SK-N-SH treated with all-trans-retinoic acid at 6 μM for 48 hours (cell line): ENCODE measurements around the gene SLC22A2.

ENCODE experiments used
- CREB5 ChIP-seq: fragments of 250-450 bp; sonication (Bioruptor Pico); IDR thresholded peaks from 2 replicates; pipeline ENCODE4 v1.5.1; 2020; ENCODE audit warnings: low read depth, mild to moderate bottlenecking, moderate library complexity
- ESRRG ChIP-seq: fragments of 250-450 bp; sonication (Bioruptor Pico); IDR thresholded peaks from 2 replicates; pipeline ENCODE4 v1.6.1; 2021; ENCODE audit warnings: mild to moderate bottlenecking
- OSR1 ChIP-seq: fragments of 250-450 bp; sonication (Bioruptor Pico); IDR thresholded peaks from 2 replicates; pipeline ENCODE4 v1.8.0; 2022; ENCODE audit warnings: moderate library complexity, mild to moderate bottlenecking, inconsistent platforms
- RARB ChIP-seq: fragments of 250-450 bp; sonication (Bioruptor Pico); IDR thresholded peaks from 2 replicates; pipeline ENCODE4 v1.8.0; 2021; ENCODE audit warnings: mild to moderate bottlenecking, moderate library complexity
- TCF4 ChIP-seq: fragments of 250-450 bp; sonication (Bioruptor Pico); IDR thresholded peaks from 2 replicates; pipeline ENCODE4 v1.8.0; 2021; ENCODE audit warnings: mild to moderate bottlenecking, moderate library complexity, borderline replicate concordance
- ZFP3 ChIP-seq: fragments of 250-450 bp; sonication (Bioruptor Pico); IDR thresholded peaks from 2 replicates; pipeline ENCODE4 v1.5.0; 2020; ENCODE audit warnings: mild to moderate bottlenecking, moderate library complexity
- TF ChIP-seq, protein P1 (sequence below): fragments of 250-450 bp; sonication (Bioruptor Pico); IDR thresholded peaks from 2 replicates; pipeline ENCODE4 v1.5.1; 2021; ENCODE audit warnings: mild to moderate bottlenecking, moderate library complexity
- TF ChIP-seq, protein P2 (sequence below): fragments of 250-450 bp; sonication (Bioruptor Pico); IDR thresholded peaks from 2 replicates; pipeline ENCODE4 v1.8.0; 2021; ENCODE audit warnings: low read depth, mild to moderate bottlenecking, moderate library complexity, borderline replicate concordance

DNA sequence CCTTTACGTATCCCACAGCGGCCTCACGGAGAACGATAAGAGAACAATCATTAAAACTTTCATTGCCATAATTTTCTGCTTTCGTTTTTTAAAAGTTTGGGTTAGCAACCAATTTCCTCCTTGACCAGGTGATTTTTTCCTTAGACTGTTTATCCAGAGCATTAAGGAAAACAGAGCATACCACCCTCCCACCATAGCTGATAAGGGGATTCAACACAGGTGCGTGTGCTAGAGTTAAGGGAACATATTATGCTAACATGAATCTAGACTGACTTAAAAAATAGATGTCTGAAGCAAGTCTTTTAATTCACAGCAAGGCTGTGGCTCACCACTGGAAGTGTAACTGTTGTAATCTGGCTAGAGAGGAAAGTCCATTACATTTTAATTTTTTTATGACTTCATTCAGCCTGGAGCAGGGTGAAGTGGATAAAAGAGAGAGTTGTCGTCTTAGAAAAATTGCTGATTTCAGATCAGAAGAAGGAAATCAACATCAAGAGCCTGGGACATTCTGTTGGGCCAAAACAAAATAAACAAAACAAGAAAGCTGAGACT lies 5.5 kb upstream of the SLC22A2 start:
- TF ChIP-seq ESRRG (CRISPR knock-in tag), result no peak
- TF ChIP-seq RARB (CRISPR knock-in tag), result no peak
- TF ChIP-seq, protein P1, sequence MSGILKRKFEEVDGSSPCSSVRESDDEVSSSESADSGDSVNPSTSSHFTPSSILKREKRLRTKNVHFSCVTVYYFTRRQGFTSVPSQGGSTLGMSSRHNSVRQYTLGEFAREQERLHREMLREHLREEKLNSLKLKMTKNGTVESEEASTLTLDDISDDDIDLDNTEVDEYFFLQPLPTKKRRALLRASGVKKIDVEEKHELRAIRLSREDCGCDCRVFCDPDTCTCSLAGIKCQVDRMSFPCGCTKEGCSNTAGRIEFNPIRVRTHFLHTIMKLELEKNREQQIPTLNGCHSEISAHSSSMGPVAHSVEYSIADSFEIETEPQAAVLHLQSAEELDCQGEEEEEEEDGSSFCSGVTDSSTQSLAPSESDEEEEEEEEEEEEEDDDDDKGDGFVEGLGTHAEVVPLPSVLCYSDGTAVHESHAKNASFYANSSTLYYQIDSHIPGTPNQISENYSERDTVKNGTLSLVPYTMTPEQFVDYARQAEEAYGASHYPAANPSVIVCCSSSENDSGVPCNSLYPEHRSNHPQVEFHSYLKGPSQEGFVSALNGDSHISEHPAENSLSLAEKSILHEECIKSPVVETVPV (CRISPR knock-in tag), result no peak
- TF ChIP-seq TCF4 (CRISPR knock-in tag), result no peak
- no peak for TF ChIP-seq CREB5 (CRISPR knock-in tag)
- TF ChIP-seq OSR1 (CRISPR knock-in tag), result no peak
- TF ChIP-seq, protein P2, sequence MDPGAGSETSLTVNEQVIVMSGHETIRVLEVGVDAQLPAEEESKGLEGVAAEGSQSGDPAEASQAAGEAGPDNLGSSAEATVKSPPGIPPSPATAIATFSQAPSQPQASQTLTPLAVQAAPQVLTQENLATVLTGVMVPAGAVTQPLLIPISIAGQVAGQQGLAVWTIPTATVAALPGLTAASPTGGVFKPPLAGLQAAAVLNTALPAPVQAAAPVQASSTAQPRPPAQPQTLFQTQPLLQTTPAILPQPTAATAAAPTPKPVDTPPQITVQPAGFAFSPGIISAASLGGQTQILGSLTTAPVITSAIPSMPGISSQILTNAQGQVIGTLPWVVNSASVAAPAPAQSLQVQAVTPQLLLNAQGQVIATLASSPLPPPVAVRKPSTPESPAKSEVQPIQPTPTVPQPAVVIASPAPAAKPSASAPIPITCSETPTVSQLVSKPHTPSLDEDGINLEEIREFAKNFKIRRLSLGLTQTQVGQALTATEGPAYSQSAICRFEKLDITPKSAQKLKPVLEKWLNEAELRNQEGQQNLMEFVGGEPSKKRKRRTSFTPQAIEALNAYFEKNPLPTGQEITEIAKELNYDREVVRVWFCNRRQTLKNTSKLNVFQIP (CRISPR knock-in tag), result no peak
- TF ChIP-seq ZFP3 (CRISPR knock-in tag), result no peak
